ENCODE data around the gene NR6A1. TPM values are rescaled to one million over a fixed set of nuclear protein-coding genes. Genes with fewer than 3 reads are reported as not detected.

Gene NR6A1
- total RNA-seq, 1 experiment from 2014 or later, result 0.77 TPM

GRCh38 chr9:124680714-124681390, 90.3 kb downstream of the NR6A1 start:
- no peaks in the 10 kb centered on the region for H3K9me3 ChIP-seq (ENCODE audit: low read length)
- ChIA-PET CTCF (no interaction called here), POLR2A (ENCODE audit: unreplicated experiment) (no interaction called here)
- no peak overlapping the region for H3K4me3 ChIP-seq (ENCODE audit: low read length)
- no peak overlapping the region for H3K27ac ChIP-seq (ENCODE audit: low read length)
- no peak overlapping the region for H3K9ac ChIP-seq (ENCODE audit: low read length)
- BruUV-seq (replicated peaks), result no TSS peak
- no peaks in the 10 kb centered on the region for H3K27me3 ChIP-seq (ENCODE audit: low read length)
- no peak overlapping the region for H2AFZ ChIP-seq (ENCODE audit: low read length)
- no peaks in the 10 kb centered on the region for H4K20me1 ChIP-seq (ENCODE audit: low read length)
- intact Hi-C loops (cut with micrococcal nuclease), result no loop called here
- no peaks in the 10 kb centered on the region for H3K4me1 ChIP-seq (ENCODE audit: insufficient read depth, low read length)
- no peaks in the 10 kb centered on the region for H3F3A ChIP-seq (ENCODE audit: low read length, unreplicated experiment)
- no peak for TF ChIP-seq CTCF (conservative IDR thresholded peaks at IDR 0.05; ENCODE audit: low read depth, low read length)
- TF ChIP-seq EZH2phosphoT487 (IDR thresholded peaks at IDR 0.05; ENCODE audit: borderline replicate concordance, low read length), result no peak
- no peak for TF ChIP-seq EZH2 (IDR thresholded peaks at IDR 0.05; ENCODE audit: low read length, unreplicated experiment)
- no peaks in the 10 kb centered on the region for H3K9me2 ChIP-seq (replicated peaks; ENCODE audit: low read length)
- H3K36me3 ChIP-seq (ENCODE audit: low read depth, low read length), result no peaks in the 10 kb centered on the region
- H3K79me2 ChIP-seq (ENCODE audit: low read length), result no peaks in the 10 kb centered on the region
- ATAC-seq (no peak), DNase-seq (no peak)
- no peak overlapping the region for H3K4me2 ChIP-seq (ENCODE audit: low read length)

GRCh38 chr9:124680049-124680448, 91.1 kb downstream of the NR6A1 start:
- BruUV-seq (replicated peaks), result no TSS peak
- POLR2A ChIA-PET (ENCODE audit: unreplicated experiment), result interaction anchor here (0.6 kb wide), 1 partner anchor 25 kb away, joined by 4 read pairs; no protein-coding TSS in a partner anchor
- CTCF ChIA-PET, result no interaction called here

More at GRCh38 chr9:124680049-124680448, 91.1 kb downstream of the NR6A1 start:
- Histone ChIP-seq H4K20me1 (ENCODE audit: low read length) (no peaks in the 10 kb centered on the region), H2AFZ (ENCODE audit: low read length) (no peak overlapping the region), H3K9ac (ENCODE audit: low read length) (no peak overlapping the region), H3K27me3 (ENCODE audit: low read length) (no peaks in the 10 kb centered on the region), H3F3A (ENCODE audit: low read length, unreplicated experiment) (no peaks in the 10 kb centered on the region), H3K4me3 (ENCODE audit: low read length) (no peak overlapping the region), H3K27ac (ENCODE audit: low read length) (no peak overlapping the region), H3K9me3 (ENCODE audit: low read length) (no peaks in the 10 kb centered on the region), H3K9me2 (replicated peaks; ENCODE audit: low read length) (no peaks in the 10 kb centered on the region), H3K36me3 (ENCODE audit: low read depth, low read length) (no peaks in the 10 kb centered on the region), H3K4me2 (ENCODE audit: low read length) (no peak overlapping the region), H3K4me1 (ENCODE audit: insufficient read depth, low read length) (no peaks in the 10 kb centered on the region), H3K79me2 (ENCODE audit: low read length) (no peaks in the 10 kb centered on the region)
- DNase-seq (no peak), ATAC-seq (no peak)
- intact Hi-C loops (cut with micrococcal nuclease), result no loop called here
- TF ChIP-seq CTCF (conservative IDR thresholded peaks at IDR 0.05; ENCODE audit: low read depth, low read length) (no peak), EZH2phosphoT487 (IDR thresholded peaks at IDR 0.05; ENCODE audit: borderline replicate concordance, low read length) (no peak), EZH2 (IDR thresholded peaks at IDR 0.05; ENCODE audit: low read length, unreplicated experiment) (no peak)
